Astrocyte (in vitro differentiated cells and primary cell): ENCODE data around the gene COPS3. TPM values are rescaled to one million over a fixed set of nuclear protein-coding genes. Genes with fewer than 3 reads are reported as not detected.

ENCODE experiments used
- DNase-seq: peaks from one replicate; pipeline ENCODE4 v3.0.0-alpha.2; 2010; ENCODE audit warnings: low read depth
- FAIRE-seq: peaks from 2 replicates; lab custom pipeline; 2011; peaks lifted over from hg19 to GRCh38; lab: Jason Lieb, UNC
- H2AFZ ChIP-seq: 2 replicates; pipeline ENCODE4 v1.6.0; 2012; ENCODE audit warnings: low read depth, low read length, inconsistent platforms
- H3K27ac ChIP-seq: 2 replicates; pipeline ENCODE4 v1.5.1; 2011; ENCODE audit warnings: low read depth, low read length, inconsistent platforms
- H3K27me3 ChIP-seq: 2 replicates; pipeline ENCODE4 v1.6.0; 2011; ENCODE audit warnings: low read length, inconsistent platforms; ENCODE audit not compliant: insufficient read depth
- H3K36me3 ChIP-seq: 2 replicates; pipeline ENCODE4 v1.5.1; 2011; ENCODE audit warnings: low read length, inconsistent platforms; ENCODE audit not compliant: insufficient read depth
- H3K4me1 ChIP-seq: 2 replicates; pipeline ENCODE4 v1.5.1; 2011; ENCODE audit warnings: low read length, inconsistent platforms; ENCODE audit not compliant: insufficient read depth
- H3K4me2 ChIP-seq: 2 replicates; pipeline ENCODE4 v1.6.0; 2012; ENCODE audit warnings: low read length, inconsistent platforms
- H3K4me3 ChIP-seq: 2 replicates; pipeline ENCODE4 v1.5.1; 2011; ENCODE audit warnings: low read depth, mild to moderate bottlenecking, low read length, inconsistent platforms; ENCODE audit not compliant: insufficient read depth
- H3K79me2 ChIP-seq: 2 replicates; pipeline ENCODE4 v1.6.0; 2012; ENCODE audit warnings: mild to moderate bottlenecking, low read length, inconsistent platforms; ENCODE audit not compliant: insufficient read depth
- H3K9ac ChIP-seq: 2 replicates; pipeline ENCODE4 v1.6.0; 2012; ENCODE audit warnings: mild to moderate bottlenecking, low read length, inconsistent platforms
- H3K9me3 ChIP-seq: 2 replicates; pipeline ENCODE4 v1.5.1; 2012; ENCODE audit warnings: low read depth, mild to moderate bottlenecking, low read length, inconsistent platforms; ENCODE audit not compliant: insufficient read depth
- H4K20me1 ChIP-seq: 2 replicates; pipeline ENCODE4 v1.6.0; 2012; ENCODE audit warnings: low read length, inconsistent platforms; ENCODE audit not compliant: insufficient read depth
- H3K27ac Mint-ChIP-seq: one replicate; pipeline ENCODE4 v1.8.0; 2021; ENCODE audit warnings: mild to moderate bottlenecking, mixed read lengths; ENCODE audit not compliant: unreplicated experiment
- H3K27me3 Mint-ChIP-seq: one replicate; pipeline ENCODE4 v1.8.0; 2021; ENCODE audit warnings: low read depth, mixed read lengths; ENCODE audit not compliant: unreplicated experiment
- H3K36me3 Mint-ChIP-seq: one replicate; pipeline ENCODE4 v1.8.0; 2021; ENCODE audit warnings: low read depth, mixed read lengths; ENCODE audit not compliant: unreplicated experiment
- H3K4me1 Mint-ChIP-seq: one replicate; pipeline ENCODE4 v1.8.0; 2021; ENCODE audit warnings: low read depth, mixed read lengths; ENCODE audit not compliant: unreplicated experiment
- H3K4me3 Mint-ChIP-seq: one replicate; pipeline ENCODE4 v1.8.0; 2021; ENCODE audit warnings: mild to moderate bottlenecking, moderate library complexity, mixed read lengths; ENCODE audit not compliant: unreplicated experiment
- H3K9me3 Mint-ChIP-seq: one replicate; pipeline ENCODE4 v1.8.0; 2021; ENCODE audit warnings: mild to moderate bottlenecking, mixed read lengths; ENCODE audit not compliant: unreplicated experiment
- EZH2 ChIP-seq: IDR thresholded peaks from 2 replicates; pipeline ENCODE4 v1.6.1; 2012; ENCODE audit warnings: mild to moderate bottlenecking, low read length, inconsistent platforms; ENCODE audit not compliant: insufficient read depth
- total RNA-seq: library from RNA; stranded (reverse); gene quantifications from 2 replicates; pipeline ENCODE4 v1.2.1, GENCODE V29; 2021
- TF ChIP-seq, protein P1 (sequence below): IDR thresholded peaks from 2 replicates; pipeline ENCODE4 v1.5.1; 2011; ENCODE audit warnings: low read depth, mild to moderate bottlenecking, inconsistent platforms, low read length, moderate library complexity; ENCODE audit not compliant: insufficient read depth

Gene COPS3
- total RNA-seq, 1 donor from 2014 or later: 76.8 TPM

DNA sequence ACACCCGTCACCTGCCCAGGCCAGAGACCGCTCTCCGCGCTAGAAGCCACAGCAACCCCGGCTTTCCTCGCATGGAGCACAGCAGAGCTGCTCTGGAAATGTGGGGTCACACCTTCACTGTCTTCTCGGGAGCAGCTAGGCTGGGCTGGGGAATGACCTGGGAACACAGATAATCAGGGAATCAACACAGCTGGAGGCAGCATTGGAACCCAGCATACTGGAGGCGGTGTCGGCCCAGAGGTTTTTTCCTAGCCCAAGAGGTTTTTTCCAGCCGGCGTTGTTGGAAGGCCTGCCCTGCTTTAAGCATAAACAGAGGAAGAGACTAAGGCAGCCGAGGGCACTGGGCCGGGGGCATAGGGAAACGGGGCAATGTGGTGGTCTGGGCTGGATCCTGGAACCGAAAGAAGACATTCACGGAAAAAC, 74.1 kb downstream of the COPS3 start:
- Histone ChIP-seq H3K27me3 (no peaks in the 10 kb centered on the region), H3K4me2 (no peak overlapping the region), H3K9me3 (no peaks in the 10 kb centered on the region), H3K9ac (no peak overlapping the region), H3K36me3 (no peaks in the 10 kb centered on the region), H3K79me2 (no peaks in the 10 kb centered on the region), H3K4me3 (no peak overlapping the region), H4K20me1 (peaks cover 19% of the 10 kb centered on the region), H3K27ac (no peak overlapping the region), H3K4me1 (peaks cover 22% of the 10 kb centered on the region), H2AFZ (no peak overlapping the region)
- no peak for DNase-seq
- H3K27ac Mint-ChIP-seq: no peak overlapping the region
- H3K4me3 Mint-ChIP-seq: no peak overlapping the region
- no peaks in the 10 kb centered on the region for H3K9me3 Mint-ChIP-seq
- no peaks in the 10 kb centered on the region for H3K4me1 Mint-ChIP-seq
- no peak for TF ChIP-seq EZH2
- TF ChIP-seq, protein P1, sequence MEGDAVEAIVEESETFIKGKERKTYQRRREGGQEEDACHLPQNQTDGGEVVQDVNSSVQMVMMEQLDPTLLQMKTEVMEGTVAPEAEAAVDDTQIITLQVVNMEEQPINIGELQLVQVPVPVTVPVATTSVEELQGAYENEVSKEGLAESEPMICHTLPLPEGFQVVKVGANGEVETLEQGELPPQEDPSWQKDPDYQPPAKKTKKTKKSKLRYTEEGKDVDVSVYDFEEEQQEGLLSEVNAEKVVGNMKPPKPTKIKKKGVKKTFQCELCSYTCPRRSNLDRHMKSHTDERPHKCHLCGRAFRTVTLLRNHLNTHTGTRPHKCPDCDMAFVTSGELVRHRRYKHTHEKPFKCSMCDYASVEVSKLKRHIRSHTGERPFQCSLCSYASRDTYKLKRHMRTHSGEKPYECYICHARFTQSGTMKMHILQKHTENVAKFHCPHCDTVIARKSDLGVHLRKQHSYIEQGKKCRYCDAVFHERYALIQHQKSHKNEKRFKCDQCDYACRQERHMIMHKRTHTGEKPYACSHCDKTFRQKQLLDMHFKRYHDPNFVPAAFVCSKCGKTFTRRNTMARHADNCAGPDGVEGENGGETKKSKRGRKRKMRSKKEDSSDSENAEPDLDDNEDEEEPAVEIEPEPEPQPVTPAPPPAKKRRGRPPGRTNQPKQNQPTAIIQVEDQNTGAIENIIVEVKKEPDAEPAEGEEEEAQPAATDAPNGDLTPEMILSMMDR: no peak
- H3K27me3 Mint-ChIP-seq: peaks cover 13% of the 10 kb centered on the region
- H3K36me3 Mint-ChIP-seq: peaks cover 9% of the 10 kb centered on the region
- FAIRE-seq: no peak

DNA sequence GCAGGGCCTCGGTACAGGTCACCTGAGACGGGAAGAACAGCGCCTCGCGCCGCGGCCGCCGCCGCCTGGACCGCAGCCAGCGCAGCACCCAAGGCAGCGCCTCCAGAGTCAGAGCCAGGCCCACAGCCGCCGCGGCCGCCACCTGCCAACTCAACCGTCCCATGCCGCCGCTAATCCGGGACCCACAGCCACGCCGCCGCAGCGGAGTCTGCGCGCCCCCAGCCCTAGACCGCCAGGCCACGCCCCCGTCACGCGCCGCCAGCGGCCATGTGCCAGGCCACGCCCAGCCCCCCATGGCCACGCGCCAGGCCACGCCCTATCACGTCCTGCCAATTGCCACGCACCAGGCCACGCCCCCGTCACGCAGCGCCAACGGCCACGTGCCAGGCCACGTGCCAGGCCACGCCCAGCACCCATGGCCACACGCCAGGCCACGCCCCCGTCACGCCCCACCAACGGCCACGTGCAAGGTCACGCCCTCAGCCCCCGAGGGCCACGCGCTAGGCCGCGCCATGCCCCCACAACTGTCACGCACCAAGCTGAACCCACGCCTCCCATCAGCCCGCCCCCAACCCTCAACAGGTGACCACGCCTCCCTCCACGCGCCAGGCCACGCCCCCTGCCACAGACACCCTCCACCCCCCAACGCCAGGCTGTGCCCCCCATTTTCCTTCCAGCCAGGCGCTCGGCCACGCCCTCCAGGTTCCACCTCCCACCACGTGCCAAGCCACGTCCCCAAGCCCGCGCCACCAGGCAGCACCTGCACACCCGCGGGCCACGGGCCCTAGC, 74.7 kb downstream of the COPS3 start, which contains the start of gene PLD6:
PLD6 (minus strand) TSS at position 210 of the 789 bp plus-strand sequence; CDS start at position 163, 47 bp downstream.
- Histone ChIP-seq H3K79me2 (no peaks in the 10 kb centered on the region), H2AFZ (peak within 1 kb of the TSS; percentile 86), H3K27me3 (no peaks in the 10 kb centered on the region), H3K36me3 (no peaks in the 10 kb centered on the region), H3K9me3 (no peaks in the 10 kb centered on the region), H3K27ac (no peak within 1 kb of the TSS), H4K20me1 (peaks cover 15% of the 10 kb centered on the region), H3K9ac (peak within 1 kb of the TSS; percentile 76), H3K4me3 (peak within 1 kb of the TSS; percentile 63), H3K4me1 (peaks cover 22% of the 10 kb centered on the region), H3K4me2 (peak within 1 kb of the TSS; percentile 93)
- Mint-ChIP-seq H3K4me3 (no peak within 1 kb of the TSS), H3K36me3 (peaks cover 9% of the 10 kb centered on the region), H3K27ac (no peak within 1 kb of the TSS), H3K27me3 (peaks cover 13% of the 10 kb centered on the region), H3K9me3 (no peaks in the 10 kb centered on the region), H3K4me1 (no peaks in the 10 kb centered on the region)
- FAIRE-seq (no peak), DNase-seq (peak; percentile 23)
- TF ChIP-seq, protein P1: no peak
- TF ChIP-seq EZH2: no peak
